HepG2 (cell line): Measurements from ENCODE around the gene ARMC5. TPM values are rescaled to one million over a fixed set of nuclear protein-coding genes. Genes with fewer than 3 reads are reported as not detected.

Source experiments
- ATAC-seq: fragments of 200-7000 bp; cut with Tn5 transposase; 3 replicates; pipeline ENCODE4 v1.9.1; 2020; ENCODE audit warnings: mild to moderate bottlenecking, moderate library complexity
- BruUV-seq: library from RNA; stranded (reverse); fragments of 400-500 nt; replicated peaks from 2 replicates; lab custom pipeline; 2021; lab: Mats Ljungman, UMichigan
- CTCF ChIA-PET: fragments of 300-600 bp; formaldehyde crosslinking; extraction: SDS; loops from one replicate; lab custom pipeline; 2021; ENCODE audit warnings: low total read pairs, inconsistent platforms, low intra/inter-chr PET ratio; lab: Yijun Ruan, JAX
- POLR2A ChIA-PET: fragments of 350-600 bp; sonication (Branson Sonifier 250); formaldehyde crosslinking; loops from one replicate; lab custom pipeline; 2020; ENCODE audit warnings: antibody characterized with exemption, inconsistent platforms; lab: Yijun Ruan, JAX
- DNase-seq: peaks from one replicate; pipeline ENCODE4 v3.0.0-alpha.2; 2015; ENCODE audit warnings: low spot score
- FAIRE-seq: peaks from 3 replicates; lab custom pipeline; 2011; peaks lifted over from hg19 to GRCh38; lab: Jason Lieb, UNC
- H2AFZ ChIP-seq: one replicate; pipeline ENCODE4 v1.6.1; 2011; ENCODE audit warnings: low read length, inconsistent platforms
- H3K27ac ChIP-seq: fragments of 300-600 bp; 3 replicates; pipeline ENCODE4 v1.8.0; 2011; ENCODE audit warnings: mixed run types, mild to moderate bottlenecking, mixed read lengths, low read length, inconsistent platforms; ENCODE audit not compliant: insufficient read depth; ENCODE audit errors: extremely low read length
- H3K27me3 ChIP-seq, 2 experiments: fragments of 200-600 bp in 1 of 2; 2 replicates in 1 of 2; 3 replicates in 1 of 2; pipeline versions ENCODE4 v1.6.0 to v1.8.0; 2011; ENCODE audit warnings: low read length in 2 of 2, mild to moderate bottlenecking in 2 of 2, moderate library complexity in 2 of 2, inconsistent platforms in 1 of 2; ENCODE audit not compliant: insufficient read depth in 2 of 2, control insufficient read depth in 1 of 2
- H3K36me3 ChIP-seq, 2 experiments: fragments of 200-600 bp in 1 of 2; replicated peaks in 1 of 2; 2 replicates in 1 of 2; 3 replicates in 1 of 2; pipeline versions ENCODE4 v1.5.1 to v1.8.0; 2011; ENCODE audit warnings: low read length in 2 of 2, inconsistent platforms in 1 of 2; ENCODE audit not compliant: insufficient read depth in 2 of 2, control insufficient read depth in 1 of 2
- H3K4me1 ChIP-seq: 2 replicates; pipeline ENCODE4 v1.5.1; 2012; ENCODE audit warnings: low read length, inconsistent platforms; ENCODE audit not compliant: insufficient read depth
- H3K4me2 ChIP-seq: 2 replicates; pipeline ENCODE4 v1.6.0; 2011; ENCODE audit warnings: low read depth, low read length, inconsistent platforms
- H3K4me3 ChIP-seq, 3 experiments: fragments of 200-600 bp in 1 of 3; sonication (generic), shearing (Covaris generic) in 1 of 3; replicated peaks in 1 of 3; 2 replicates each; pipeline ENCODE4 v1.5.1; 2011 to 2016; ENCODE audit warnings: low read length in 3 of 3, inconsistent platforms in 2 of 3, low read depth in 2 of 3, mild to moderate bottlenecking in 2 of 3, control low read depth in 1 of 3, mixed read lengths in 1 of 3; ENCODE audit not compliant: insufficient read depth in 1 of 3
- H3K79me2 ChIP-seq: one replicate; pipeline ENCODE4 v1.6.1; 2011; ENCODE audit warnings: low read length, inconsistent platforms; ENCODE audit not compliant: insufficient read depth
- H3K9ac ChIP-seq: 2 replicates; pipeline ENCODE4 v1.6.0; 2011; ENCODE audit warnings: mild to moderate bottlenecking, low read depth, low read length, inconsistent platforms; ENCODE audit not compliant: insufficient read depth
- H3K9me3 ChIP-seq: 2 replicates; pipeline ENCODE4 v1.5.1; 2012; ENCODE audit warnings: mild to moderate bottlenecking, low read length
- H4K20me1 ChIP-seq: 2 replicates; pipeline ENCODE4 v1.6.0; 2011; ENCODE audit warnings: inconsistent platforms, mild to moderate bottlenecking, low read length, moderate library complexity; ENCODE audit not compliant: insufficient read depth
- ATF7 ChIP-seq, 2 experiments: fragments of 450-650 bp in 1 of 2; sonication (generic) in 1 of 2; formaldehyde crosslinking in 1 of 2; IDR thresholded peaks; 2 replicates each; pipeline versions ENCODE4 v1.4.0 to v1.6.1; 2016 to 2020; ENCODE audit warnings: antibody characterized with exemption in 1 of 2, mild to moderate bottlenecking in 1 of 2, missing genetic modification reagents in 1 of 2
- JDP2 ChIP-seq: sonication (generic); formaldehyde crosslinking; IDR thresholded peaks from 2 replicates; pipeline ENCODE4 v1.8.1; 2022; ENCODE audit warnings: missing genetic modification reagents, borderline replicate concordance
- KLF12 ChIP-seq: sonication (generic); formaldehyde crosslinking; IDR thresholded peaks from 2 replicates; pipeline ENCODE4 v1.4.0; 2020; ENCODE audit warnings: missing genetic modification reagents, borderline replicate concordance
- MED1 ChIP-seq: sonication (generic); formaldehyde crosslinking; IDR thresholded peaks from 2 replicates; pipeline ENCODE4 v1.4.0; 2020; ENCODE audit warnings: missing genetic modification reagents
- PAXIP1 ChIP-seq: sonication (generic); formaldehyde crosslinking; conservative IDR thresholded peaks from 2 replicates; pipeline ENCODE4 v1.4.0; 2020; ENCODE audit warnings: mild to moderate bottlenecking, missing genetic modification reagents, moderate library complexity
- POLR2AphosphoS2 ChIP-seq: IDR thresholded peaks from 2 replicates; pipeline ENCODE4 v1.6.1; 2011; ENCODE audit warnings: low read depth, low read length, improper control_type of control experiment
- RFXAP ChIP-seq: sonication (generic); formaldehyde crosslinking; IDR thresholded peaks from 2 replicates; pipeline ENCODE4 v1.4.0; 2020; ENCODE audit warnings: missing genetic modification reagents, borderline replicate concordance
- RNF2 ChIP-seq: fragments of 450-650 bp; conservative IDR thresholded peaks from 2 replicates; pipeline ENCODE4 v1.6.1; 2016; ENCODE audit warnings: low read depth
- RXRA ChIP-seq: sonication (generic); formaldehyde crosslinking; IDR thresholded peaks from 2 replicates; pipeline ENCODE4 v1.5.1; 2020; ENCODE audit warnings: missing genetic modification reagents
- SYNCRIP ChIP-seq: fragments of 200-400 bp; formaldehyde crosslinking; IDR thresholded peaks from 2 replicates; pipeline ENCODE4 v1.6.1; 2018; ENCODE audit warnings: mild to moderate bottlenecking, low read depth, low read length; ENCODE audit not compliant: insufficient read depth
- TAF1 ChIP-seq: sonication (generic); formaldehyde crosslinking; IDR thresholded peaks from 2 replicates; pipeline ENCODE4 v1.4.0; 2020; ENCODE audit warnings: missing genetic modification reagents
- THAP11 ChIP-seq: IDR thresholded peaks from 2 replicates; pipeline ENCODE4 v1.6.1; 2016; ENCODE audit warnings: missing biosample characterization, missing genetic modification reagents
- ZNF773 ChIP-seq: sonication (generic); formaldehyde crosslinking; IDR thresholded peaks from 2 replicates; pipeline ENCODE4 v1.4.0; 2020; ENCODE audit warnings: missing genetic modification reagents, borderline replicate concordance
- WGBS: methylation state at CpG from one replicate; pipeline ENCODE4 v1.1.6; 2017; ENCODE audit warnings: low lambda C conversion rate; 5-methylcytosine and 5-hydroxymethylcytosine counted together
- in situ Hi-C: cut with HindIII; loops from 2 replicates; pipeline ENCODE4 v1.10.0; 2017; ENCODE audit warnings: low pct_unique_long_range_greater_than_20kb; ENCODE audit not compliant: extremely low pct_ligation_motif_present
- intact Hi-C: fragments of 100-400 bp; cut with micrococcal nuclease; formaldehyde crosslinking; loops from one replicate; pipeline ENCODE4 v1.10.0; 2022; ENCODE audit not compliant: unreplicated experiment
- polyA plus RNA-seq, 8 experiments: library from polyadenylated mRNA; depleted of rRNA in 3 of 8; stranded (reverse) in 7 of 8; unstranded in 1 of 8; fragments of >200 nt; fragmentation: Illumina TruSeq in 4 of 8; extraction: Trizol in 4 of 8; gene quantifications; 2 replicates each; pipeline versions ENCODE4 v1.2.1 to v1.2.3, GENCODE V29; 2011 to 2016; ENCODE audit warnings: low read depth in 4 of 8, missing spikeins in 1 of 8, mixed read lengths in 1 of 8; ENCODE audit not compliant: insufficient read depth in 1 of 8
- total RNA-seq, 5 experiments: library from RNA; depleted of rRNA; stranded (reverse); fragments of >200 nt; fragmentation: Illumina TruSeq; extraction: Trizol; gene quantifications; 2 replicates each; pipeline ENCODE4 v1.2.3, GENCODE V29; 2016; ENCODE audit warnings: low read depth in 1 of 5
- TF ChIP-seq, protein P1 (sequence below): fragments of 450-650 bp; IDR thresholded peaks from 2 replicates; pipeline ENCODE4 v1.6.1; 2016
- TF ChIP-seq, protein P2 (sequence below): IDR thresholded peaks from 2 replicates; pipeline ENCODE4 v1.6.1; 2016; ENCODE audit warnings: mild to moderate bottlenecking, missing biosample characterization, missing genetic modification reagents
- TF ChIP-seq, protein P3 (sequence below): sonication (generic); formaldehyde crosslinking; IDR thresholded peaks from 2 replicates; pipeline ENCODE4 v1.4.0; 2020; ENCODE audit warnings: missing genetic modification reagents

The ARMC5 gene
- total and polyA plus RNA-seq, 2 of the 13 experiments (the other 11 are each of a cell fraction or from before 2014, with no cell fraction given), result 10.8 to 22.3 TPM

DNA sequence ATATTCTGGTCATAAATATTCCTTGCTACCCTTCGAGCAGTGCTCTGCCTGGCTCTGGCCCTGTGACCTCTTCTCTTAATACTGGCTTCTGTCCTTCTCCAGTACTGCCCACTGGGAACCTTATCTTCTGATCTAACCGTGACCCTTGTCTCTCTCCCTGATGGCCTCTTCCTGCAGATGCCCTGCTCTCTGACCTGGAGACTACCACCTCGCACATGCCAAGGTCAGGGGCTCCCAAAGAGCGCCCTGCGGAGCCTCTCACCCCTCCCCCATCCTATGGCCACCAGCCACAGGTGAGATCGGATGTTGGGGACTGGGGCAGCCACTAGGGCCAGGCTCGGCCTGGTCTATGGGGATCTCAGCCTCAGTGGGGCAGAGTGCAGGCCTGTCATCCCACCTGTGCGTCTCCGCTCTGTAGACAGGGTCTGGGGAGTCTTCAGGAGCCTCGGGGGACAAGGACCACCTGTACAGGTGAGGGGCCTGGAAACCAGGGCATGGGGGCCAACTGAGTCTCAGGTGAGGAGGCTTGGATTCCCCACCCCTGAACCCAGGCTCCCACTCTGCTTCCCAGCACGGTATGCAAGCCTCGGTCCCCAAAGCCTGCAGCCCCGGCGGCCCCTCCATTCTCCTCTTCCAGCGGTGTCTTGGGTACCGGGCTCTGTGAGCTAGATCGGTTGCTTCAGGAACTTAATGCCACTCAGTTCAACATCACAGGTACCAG lies 14.1 kb downstream of the ARMC5 start:
- no peaks in the 10 kb centered on the region for H3K9me3 ChIP-seq
- intact Hi-C loops, result no loop called here
- H3K4me3 ChIP-seq, result no peak overlapping the region
- POLR2A ChIA-PET, result interaction anchor here (0.6 to 0.7 kb wide), 2 partner anchors 13 to 15 kb away, joined by 4 to 7 read pairs; partner anchors contain the start of gene ARMC5
- no peak overlapping the region for H3K9ac ChIP-seq
- DNase-seq (no peak), ATAC-seq (no peak), FAIRE-seq (no peak)
- in situ Hi-C loops, result no loop called here
- 70% methylated on average over 16 of the region's 17 CpGs for WGBS
- H3K79me2 ChIP-seq, result no peaks in the 10 kb centered on the region
- CTCF ChIA-PET, result no interaction called here
- no peak overlapping the region for H2AFZ ChIP-seq
- BruUV-seq, result no TSS peak
- peaks cover 55% of the 10 kb centered on the region for H3K4me1 ChIP-seq
- H3K36me3 ChIP-seq, result no peaks in the 10 kb centered on the region
- no peaks in the 10 kb centered on the region for H4K20me1 ChIP-seq
- no peak overlapping the region for H3K27ac ChIP-seq
- H3K4me2 ChIP-seq, result no peak overlapping the region
- H3K27me3 ChIP-seq, result peaks cover 0 to 7% of the 10 kb centered on the region in 2 experiments; a peak in 1 of 5 replicates
- 0 out of 2 replicates have a peak, but pooled peaks have one; percentile 21 for TF ChIP-seq ZNF773 (CRISPR knock-in tag)
- TF ChIP-seq KLF12 (CRISPR knock-in tag), result no peak
- TF ChIP-seq, protein P1, sequence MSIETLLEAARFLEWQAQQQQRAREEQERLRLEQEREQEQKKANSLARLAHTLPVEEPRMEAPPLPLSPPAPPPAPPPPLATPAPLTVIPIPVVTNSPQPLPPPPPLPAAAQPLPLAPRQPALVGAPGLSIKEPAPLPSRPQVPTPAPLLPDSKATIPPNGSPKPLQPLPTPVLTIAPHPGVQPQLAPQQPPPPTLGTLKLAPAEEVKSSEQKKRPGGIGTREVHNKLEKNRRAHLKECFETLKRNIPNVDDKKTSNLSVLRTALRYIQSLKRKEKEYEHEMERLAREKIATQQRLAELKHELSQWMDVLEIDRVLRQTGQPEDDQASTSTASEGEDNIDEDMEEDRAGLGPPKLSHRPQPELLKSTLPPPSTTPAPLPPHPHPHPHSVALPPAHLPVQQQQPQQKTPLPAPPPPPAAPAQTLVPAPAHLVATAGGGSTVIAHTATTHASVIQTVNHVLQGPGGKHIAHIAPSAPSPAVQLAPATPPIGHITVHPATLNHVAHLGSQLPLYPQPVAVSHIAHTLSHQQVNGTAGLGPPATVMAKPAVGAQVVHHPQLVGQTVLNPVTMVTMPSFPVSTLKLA, result no peak
- TF ChIP-seq POLR2AphosphoS2, result no peak
- TF ChIP-seq RFXAP (CRISPR knock-in tag), result 0 out of 2 replicates have a peak, but pooled peaks have one; percentile 7
- 0 out of 2 replicates have a peak, but pooled peaks have one; percentile 31 for TF ChIP-seq MED1 (CRISPR knock-in tag)
- TF ChIP-seq, protein P2, sequence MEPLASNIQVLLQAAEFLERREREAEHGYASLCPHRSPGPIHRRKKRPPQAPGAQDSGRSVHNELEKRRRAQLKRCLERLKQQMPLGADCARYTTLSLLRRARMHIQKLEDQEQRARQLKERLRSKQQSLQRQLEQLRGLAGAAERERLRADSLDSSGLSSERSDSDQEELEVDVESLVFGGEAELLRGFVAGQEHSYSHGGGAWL (CRISPR knock-in tag), result no peak
- no peak for TF ChIP-seq ATF7 (IDR thresholded peaks at IDR 0.05)
- TF ChIP-seq ATF7 (CRISPR knock-in tag; IDR thresholded peaks at IDR 0.05), result no peak
- TF ChIP-seq PAXIP1, result peak; percentile 26; the same call in 1 of the 2 replicates
- TF ChIP-seq RXRA (CRISPR knock-in tag), result peak; percentile 48; the same call in 1 of the 2 replicates
- TF ChIP-seq, protein P3, sequence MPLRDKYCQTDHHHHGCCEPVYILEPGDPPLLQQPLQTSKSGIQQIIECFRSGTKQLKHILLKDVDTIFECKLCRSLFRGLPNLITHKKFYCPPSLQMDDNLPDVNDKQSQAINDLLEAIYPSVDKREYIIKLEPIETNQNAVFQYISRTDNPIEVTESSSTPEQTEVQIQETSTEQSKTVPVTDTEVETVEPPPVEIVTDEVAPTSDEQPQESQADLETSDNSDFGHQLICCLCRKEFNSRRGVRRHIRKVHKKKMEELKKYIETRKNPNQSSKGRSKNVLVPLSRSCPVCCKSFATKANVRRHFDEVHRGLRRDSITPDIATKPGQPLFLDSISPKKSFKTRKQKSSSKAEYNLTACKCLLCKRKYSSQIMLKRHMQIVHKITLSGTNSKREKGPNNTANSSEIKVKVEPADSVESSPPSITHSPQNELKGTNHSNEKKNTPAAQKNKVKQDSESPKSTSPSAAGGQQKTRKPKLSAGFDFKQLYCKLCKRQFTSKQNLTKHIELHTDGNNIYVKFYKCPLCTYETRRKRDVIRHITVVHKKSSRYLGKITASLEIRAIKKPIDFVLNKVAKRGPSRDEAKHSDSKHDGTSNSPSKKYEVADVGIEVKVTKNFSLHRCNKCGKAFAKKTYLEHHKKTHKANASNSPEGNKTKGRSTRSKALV (CRISPR knock-in tag), result no peak
- no peak for TF ChIP-seq JDP2 (CRISPR knock-in tag)
- no peak for TF ChIP-seq SYNCRIP
- no peak for TF ChIP-seq TAF1 (CRISPR knock-in tag)
- no peak for TF ChIP-seq THAP11 (CRISPR knock-in tag)
- TF ChIP-seq RNF2, result no peak
